Astrocyte (in vitro differentiated cells and primary cell): ENCODE results near the gene SLC7A8. TPM values are rescaled to one million over a fixed set of nuclear protein-coding genes. Genes with fewer than 3 reads are reported as not detected.

Experiments used
- DNase-seq: peaks from one replicate; pipeline ENCODE4 v3.0.0-alpha.2; 2010; ENCODE audit warnings: low read depth
- FAIRE-seq: peaks from 2 replicates; lab custom pipeline; 2011; peaks lifted over from hg19 to GRCh38; lab: Jason Lieb, UNC
- H2AFZ ChIP-seq: 2 replicates; pipeline ENCODE4 v1.6.0; 2012; ENCODE audit warnings: low read depth, low read length, inconsistent platforms
- H3K27ac ChIP-seq: 2 replicates; pipeline ENCODE4 v1.5.1; 2011; ENCODE audit warnings: low read depth, low read length, inconsistent platforms
- H3K27me3 ChIP-seq: 2 replicates; pipeline ENCODE4 v1.6.0; 2011; ENCODE audit warnings: low read length, inconsistent platforms; ENCODE audit not compliant: insufficient read depth
- H3K36me3 ChIP-seq: 2 replicates; pipeline ENCODE4 v1.5.1; 2011; ENCODE audit warnings: low read length, inconsistent platforms; ENCODE audit not compliant: insufficient read depth
- H3K4me1 ChIP-seq: 2 replicates; pipeline ENCODE4 v1.5.1; 2011; ENCODE audit warnings: low read length, inconsistent platforms; ENCODE audit not compliant: insufficient read depth
- H3K4me2 ChIP-seq: 2 replicates; pipeline ENCODE4 v1.6.0; 2012; ENCODE audit warnings: low read length, inconsistent platforms
- H3K4me3 ChIP-seq: 2 replicates; pipeline ENCODE4 v1.5.1; 2011; ENCODE audit warnings: low read depth, mild to moderate bottlenecking, low read length, inconsistent platforms; ENCODE audit not compliant: insufficient read depth
- H3K79me2 ChIP-seq: 2 replicates; pipeline ENCODE4 v1.6.0; 2012; ENCODE audit warnings: mild to moderate bottlenecking, low read length, inconsistent platforms; ENCODE audit not compliant: insufficient read depth
- H3K9ac ChIP-seq: 2 replicates; pipeline ENCODE4 v1.6.0; 2012; ENCODE audit warnings: mild to moderate bottlenecking, low read length, inconsistent platforms
- H3K9me3 ChIP-seq: 2 replicates; pipeline ENCODE4 v1.5.1; 2012; ENCODE audit warnings: low read depth, mild to moderate bottlenecking, low read length, inconsistent platforms; ENCODE audit not compliant: insufficient read depth
- H4K20me1 ChIP-seq: 2 replicates; pipeline ENCODE4 v1.6.0; 2012; ENCODE audit warnings: low read length, inconsistent platforms; ENCODE audit not compliant: insufficient read depth
- H3K27ac Mint-ChIP-seq: one replicate; pipeline ENCODE4 v1.8.0; 2021; ENCODE audit warnings: mild to moderate bottlenecking, mixed read lengths; ENCODE audit not compliant: unreplicated experiment
- H3K27me3 Mint-ChIP-seq: one replicate; pipeline ENCODE4 v1.8.0; 2021; ENCODE audit warnings: low read depth, mixed read lengths; ENCODE audit not compliant: unreplicated experiment
- H3K36me3 Mint-ChIP-seq: one replicate; pipeline ENCODE4 v1.8.0; 2021; ENCODE audit warnings: low read depth, mixed read lengths; ENCODE audit not compliant: unreplicated experiment
- H3K4me1 Mint-ChIP-seq: one replicate; pipeline ENCODE4 v1.8.0; 2021; ENCODE audit warnings: low read depth, mixed read lengths; ENCODE audit not compliant: unreplicated experiment
- H3K4me3 Mint-ChIP-seq: one replicate; pipeline ENCODE4 v1.8.0; 2021; ENCODE audit warnings: mild to moderate bottlenecking, moderate library complexity, mixed read lengths; ENCODE audit not compliant: unreplicated experiment
- H3K9me3 Mint-ChIP-seq: one replicate; pipeline ENCODE4 v1.8.0; 2021; ENCODE audit warnings: mild to moderate bottlenecking, mixed read lengths; ENCODE audit not compliant: unreplicated experiment
- EZH2 ChIP-seq: IDR thresholded peaks from 2 replicates; pipeline ENCODE4 v1.6.1; 2012; ENCODE audit warnings: mild to moderate bottlenecking, low read length, inconsistent platforms; ENCODE audit not compliant: insufficient read depth
- total RNA-seq: library from RNA; stranded (reverse); gene quantifications from 2 replicates; pipeline ENCODE4 v1.2.1, GENCODE V29; 2021
- TF ChIP-seq, protein P1 (sequence below): IDR thresholded peaks from 2 replicates; pipeline ENCODE4 v1.5.1; 2011; ENCODE audit warnings: low read depth, mild to moderate bottlenecking, inconsistent platforms, low read length, moderate library complexity; ENCODE audit not compliant: insufficient read depth

The SLC7A8 gene
- total RNA-seq, 1 donor from 2014 or later, result 6.5 TPM

DNA sequence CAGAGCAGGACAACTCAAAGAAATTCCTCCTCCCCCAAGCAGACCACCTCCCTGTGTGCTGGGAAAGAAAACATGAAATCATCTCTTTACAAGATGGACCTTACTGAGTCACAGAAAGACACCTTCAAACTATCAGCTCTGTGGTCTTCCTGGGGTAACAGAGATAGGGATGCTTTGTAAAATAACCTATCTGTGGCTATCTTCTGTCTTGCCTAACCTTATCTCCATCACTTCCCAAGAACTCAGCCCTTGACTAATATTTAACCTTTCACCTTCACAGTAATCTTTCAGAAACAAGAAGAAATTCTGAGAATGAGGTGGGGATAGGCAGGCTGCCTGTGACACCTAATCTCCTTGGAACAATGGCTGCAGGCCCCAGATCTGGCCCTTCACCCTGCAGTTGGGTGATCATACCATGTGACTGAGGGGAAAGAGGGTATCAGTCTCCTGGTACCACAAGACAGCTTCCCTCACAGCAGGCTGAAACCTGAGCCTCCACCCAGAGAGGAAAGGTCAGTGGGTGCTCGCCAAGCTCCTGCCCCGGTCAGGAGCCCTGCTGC, 37.0 kb downstream of the SLC7A8 start:
- peaks cover 3% of the 10 kb centered on the region for H3K27me3 Mint-ChIP-seq
- peaks cover 11% of the 10 kb centered on the region for H3K4me1 Mint-ChIP-seq
- Histone ChIP-seq H3K27ac (no peak overlapping the region), H4K20me1 (no peaks in the 10 kb centered on the region), H3K36me3 (no peaks in the 10 kb centered on the region), H3K79me2 (no peaks in the 10 kb centered on the region), H3K4me3 (no peak overlapping the region), H2AFZ (no peak overlapping the region), H3K27me3 (peaks cover 6% of the 10 kb centered on the region), H3K9me3 (no peaks in the 10 kb centered on the region), H3K4me2 (no peak overlapping the region), H3K9ac (no peak overlapping the region), H3K4me1 (no peaks in the 10 kb centered on the region)
- DNase-seq (no peak), FAIRE-seq (no peak)
- TF ChIP-seq EZH2, result no peak
- TF ChIP-seq, protein P1, sequence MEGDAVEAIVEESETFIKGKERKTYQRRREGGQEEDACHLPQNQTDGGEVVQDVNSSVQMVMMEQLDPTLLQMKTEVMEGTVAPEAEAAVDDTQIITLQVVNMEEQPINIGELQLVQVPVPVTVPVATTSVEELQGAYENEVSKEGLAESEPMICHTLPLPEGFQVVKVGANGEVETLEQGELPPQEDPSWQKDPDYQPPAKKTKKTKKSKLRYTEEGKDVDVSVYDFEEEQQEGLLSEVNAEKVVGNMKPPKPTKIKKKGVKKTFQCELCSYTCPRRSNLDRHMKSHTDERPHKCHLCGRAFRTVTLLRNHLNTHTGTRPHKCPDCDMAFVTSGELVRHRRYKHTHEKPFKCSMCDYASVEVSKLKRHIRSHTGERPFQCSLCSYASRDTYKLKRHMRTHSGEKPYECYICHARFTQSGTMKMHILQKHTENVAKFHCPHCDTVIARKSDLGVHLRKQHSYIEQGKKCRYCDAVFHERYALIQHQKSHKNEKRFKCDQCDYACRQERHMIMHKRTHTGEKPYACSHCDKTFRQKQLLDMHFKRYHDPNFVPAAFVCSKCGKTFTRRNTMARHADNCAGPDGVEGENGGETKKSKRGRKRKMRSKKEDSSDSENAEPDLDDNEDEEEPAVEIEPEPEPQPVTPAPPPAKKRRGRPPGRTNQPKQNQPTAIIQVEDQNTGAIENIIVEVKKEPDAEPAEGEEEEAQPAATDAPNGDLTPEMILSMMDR, result no peak
- H3K4me3 Mint-ChIP-seq, result no peak overlapping the region
- peaks cover 2% of the 10 kb centered on the region for H3K36me3 Mint-ChIP-seq
- H3K27ac Mint-ChIP-seq, result no peak overlapping the region
- H3K9me3 Mint-ChIP-seq, result peaks cover 10% of the 10 kb centered on the region

DNA sequence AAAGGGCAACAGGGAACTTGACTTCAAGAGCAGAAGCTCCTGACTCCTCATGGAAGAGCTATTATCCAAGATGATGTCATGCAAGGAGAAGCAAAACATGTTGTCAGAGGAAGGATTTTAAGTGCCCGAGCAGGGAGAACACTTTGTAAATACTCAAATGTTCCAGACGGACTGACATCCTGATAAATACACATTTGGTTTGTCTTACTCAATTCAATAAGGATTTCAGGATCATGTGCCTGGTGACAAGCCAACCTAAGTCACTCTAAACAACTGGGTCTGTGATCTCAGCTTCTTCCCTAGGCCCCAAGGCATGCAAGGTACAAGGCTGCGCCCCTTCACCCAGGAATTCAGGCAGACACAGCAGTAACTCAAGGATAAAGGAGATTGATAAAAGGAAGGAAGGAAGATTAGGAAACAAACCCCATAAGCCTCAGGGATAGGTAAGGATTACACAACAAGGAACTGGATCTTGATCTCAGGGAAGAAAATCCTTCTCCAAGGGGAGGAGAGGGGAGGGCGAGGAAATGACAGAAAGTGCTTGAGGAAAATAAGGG, 37.6 kb downstream of the SLC7A8 start:
- Histone ChIP-seq H3K36me3 (no peaks in the 10 kb centered on the region), H3K4me3 (no peak overlapping the region), H3K9me3 (no peaks in the 10 kb centered on the region), H3K27me3 (peaks cover 6% of the 10 kb centered on the region), H4K20me1 (no peaks in the 10 kb centered on the region), H3K4me2 (no peak overlapping the region), H2AFZ (no peak overlapping the region), H3K79me2 (no peaks in the 10 kb centered on the region), H3K27ac (no peak overlapping the region), H3K9ac (no peak overlapping the region), H3K4me1 (no peaks in the 10 kb centered on the region)
- Mint-ChIP-seq H3K9me3 (peaks cover 10% of the 10 kb centered on the region), H3K27ac (no peak overlapping the region), H3K4me3 (peak overlapping the region; percentile 30), H3K36me3 (peaks cover 2% of the 10 kb centered on the region), H3K4me1 (peaks cover 11% of the 10 kb centered on the region), H3K27me3 (peaks cover 3% of the 10 kb centered on the region)
- no peak for TF ChIP-seq EZH2
- TF ChIP-seq, protein P1, result no peak
- DNase-seq (no peak), FAIRE-seq (no peak)

DNA sequence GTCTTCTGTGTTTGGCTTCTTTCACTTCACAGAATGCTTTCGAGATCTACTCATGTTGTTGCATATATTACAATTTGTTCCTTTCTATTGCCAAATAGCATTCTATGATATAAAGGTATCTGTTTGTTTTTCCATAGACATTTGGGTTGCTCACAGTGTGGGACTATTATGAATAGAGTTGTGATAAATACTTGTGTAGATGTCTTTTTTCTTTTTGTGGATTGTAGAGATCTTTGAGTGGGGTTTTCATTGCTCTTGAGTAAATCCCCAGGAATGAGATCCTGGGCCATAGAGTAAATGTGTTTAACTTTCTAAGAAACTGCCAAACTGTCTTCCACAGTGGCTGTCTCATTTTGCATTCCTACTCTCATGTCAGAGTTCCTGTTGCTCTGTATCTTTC, 39.5 kb downstream of the SLC7A8 start:
- TF ChIP-seq, protein P1, result no peak
- TF ChIP-seq EZH2, result no peak
- no peak overlapping the region for H3K4me3 ChIP-seq
- peak overlapping the region; percentile 34 for H3K27ac Mint-ChIP-seq
- no peak overlapping the region for H3K4me2 ChIP-seq
- H3K4me1 ChIP-seq, result no peaks in the 10 kb centered on the region
- peaks cover 11% of the 10 kb centered on the region for H3K4me1 Mint-ChIP-seq
- H3K27me3 ChIP-seq, result peaks cover 6% of the 10 kb centered on the region
- FAIRE-seq, result no peak
- H3K9me3 Mint-ChIP-seq, result peaks cover 10% of the 10 kb centered on the region
- H3K27ac ChIP-seq, result no peak overlapping the region
- H3K9me3 ChIP-seq, result no peaks in the 10 kb centered on the region
- H3K4me3 Mint-ChIP-seq, result no peak overlapping the region
- H3K79me2 ChIP-seq, result no peaks in the 10 kb centered on the region
- peaks cover 2% of the 10 kb centered on the region for H3K36me3 Mint-ChIP-seq
- DNase-seq, result no peak
- no peak overlapping the region for H3K9ac ChIP-seq
- no peak overlapping the region for H2AFZ ChIP-seq
- peaks cover 12% of the 10 kb centered on the region for H3K27me3 Mint-ChIP-seq
- H3K36me3 ChIP-seq, result no peaks in the 10 kb centered on the region
- H4K20me1 ChIP-seq, result no peaks in the 10 kb centered on the region
